Mesothelial cell of epicardium (in vitro differentiated cells): ENCODE measurements around the gene VAV3. TPM values are rescaled to one million over a fixed set of nuclear protein-coding genes. Genes with fewer than 3 reads are reported as not detected.

Experiments
- DNase-seq, 2 experiments: peaks; one replicate each; pipeline ENCODE4 v3.0.0; 2021; ENCODE audit warnings: low spot score in 2 of 2; ENCODE audit not compliant: unreplicated experiment in 2 of 2
- H3K27ac Mint-ChIP-seq: 2 replicates; pipeline ENCODE4 v1.8.0; 2021; ENCODE audit warnings: mixed read lengths
- H3K27me3 Mint-ChIP-seq: 2 replicates; pipeline ENCODE4 v1.8.0; 2021; ENCODE audit warnings: low read depth, mixed read lengths
- H3K36me3 Mint-ChIP-seq: 2 replicates; pipeline ENCODE4 v1.8.0; 2021; ENCODE audit warnings: mixed read lengths
- H3K4me1 Mint-ChIP-seq: 2 replicates; pipeline ENCODE4 v1.8.0; 2021; ENCODE audit warnings: mixed read lengths
- H3K4me3 Mint-ChIP-seq: 2 replicates; pipeline ENCODE4 v1.8.0; 2021; ENCODE audit warnings: mild to moderate bottlenecking, moderate library complexity, mixed read lengths
- H3K9me3 Mint-ChIP-seq: 2 replicates; pipeline ENCODE4 v1.8.0; 2021; ENCODE audit warnings: mixed read lengths
- total RNA-seq: library from RNA; stranded (reverse); gene quantifications from 3 replicates; pipeline ENCODE4 v1.2.1, GENCODE V29; 2021
- TF ChIP-seq, protein P1 (sequence below): fragments of 200-600 bp; sonication (generic); IDR thresholded peaks from one replicate; pipeline ENCODE4 v1.5.0; 2021; ENCODE audit warnings: antibody characterized with exemption; ENCODE audit not compliant: unreplicated experiment

VAV3 gene
- total RNA-seq, 1 donor from 2014 or later: 3.2 TPM

- no peaks in the 10 kb centered on the region for H3K4me1 Mint-ChIP-seq
Observed at GRCh38 chr1:107776900-107777663, 187.9 kb downstream of the VAV3 start.

GRCh38 chr1:107771377-107771776 is 193.6 kb downstream of the VAV3 start:
- H3K9me3 Mint-ChIP-seq: peaks cover 3% of the 10 kb centered on the region
- no peak for DNase-seq
- H3K4me1 Mint-ChIP-seq: peaks cover 2% of the 10 kb centered on the region
- H3K27me3 Mint-ChIP-seq: peaks cover 15% of the 10 kb centered on the region
- no peaks in the 10 kb centered on the region for H3K36me3 Mint-ChIP-seq
- TF ChIP-seq, protein P1, sequence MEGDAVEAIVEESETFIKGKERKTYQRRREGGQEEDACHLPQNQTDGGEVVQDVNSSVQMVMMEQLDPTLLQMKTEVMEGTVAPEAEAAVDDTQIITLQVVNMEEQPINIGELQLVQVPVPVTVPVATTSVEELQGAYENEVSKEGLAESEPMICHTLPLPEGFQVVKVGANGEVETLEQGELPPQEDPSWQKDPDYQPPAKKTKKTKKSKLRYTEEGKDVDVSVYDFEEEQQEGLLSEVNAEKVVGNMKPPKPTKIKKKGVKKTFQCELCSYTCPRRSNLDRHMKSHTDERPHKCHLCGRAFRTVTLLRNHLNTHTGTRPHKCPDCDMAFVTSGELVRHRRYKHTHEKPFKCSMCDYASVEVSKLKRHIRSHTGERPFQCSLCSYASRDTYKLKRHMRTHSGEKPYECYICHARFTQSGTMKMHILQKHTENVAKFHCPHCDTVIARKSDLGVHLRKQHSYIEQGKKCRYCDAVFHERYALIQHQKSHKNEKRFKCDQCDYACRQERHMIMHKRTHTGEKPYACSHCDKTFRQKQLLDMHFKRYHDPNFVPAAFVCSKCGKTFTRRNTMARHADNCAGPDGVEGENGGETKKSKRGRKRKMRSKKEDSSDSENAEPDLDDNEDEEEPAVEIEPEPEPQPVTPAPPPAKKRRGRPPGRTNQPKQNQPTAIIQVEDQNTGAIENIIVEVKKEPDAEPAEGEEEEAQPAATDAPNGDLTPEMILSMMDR: no peak
- H3K27ac Mint-ChIP-seq: no peak overlapping the region
- no peak overlapping the region for H3K4me3 Mint-ChIP-seq

More at GRCh38 chr1:107776900-107777663, 187.9 kb downstream of the VAV3 start:
- Mint-ChIP-seq H3K4me3 (no peak overlapping the region), H3K27me3 (peaks cover 28% of the 10 kb centered on the region), H3K27ac (no peak overlapping the region), H3K9me3 (no peaks in the 10 kb centered on the region), H3K36me3 (no peaks in the 10 kb centered on the region)
- DNase-seq: no peak
- TF ChIP-seq, protein P1: no peak

DNA sequence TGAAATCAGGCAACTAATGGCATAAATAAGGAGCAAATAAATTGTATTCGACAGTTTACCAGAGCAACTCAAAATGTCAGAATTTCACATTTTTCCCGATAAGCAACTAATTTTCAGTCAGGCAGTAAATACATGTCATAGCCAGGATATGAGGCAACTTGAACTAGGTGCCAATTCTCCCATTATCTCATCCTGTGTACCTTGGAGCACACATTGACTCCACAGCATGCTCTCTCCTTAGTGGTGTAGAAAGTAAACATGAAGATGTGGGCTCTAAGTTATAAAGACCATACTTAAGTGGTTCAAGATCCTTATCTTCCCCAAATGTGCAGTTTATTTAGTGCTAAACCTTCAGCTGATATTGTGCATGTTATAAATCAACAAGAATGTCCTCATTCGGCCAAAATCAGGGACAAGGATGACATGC is 197.8 kb downstream of the VAV3 start:
- no peak overlapping the region for H3K27ac Mint-ChIP-seq
- TF ChIP-seq, protein P1: no peak
- peaks cover 4% of the 10 kb centered on the region for H3K27me3 Mint-ChIP-seq
- no peak for DNase-seq
- H3K4me1 Mint-ChIP-seq: peaks cover 3% of the 10 kb centered on the region
- H3K4me3 Mint-ChIP-seq: no peak overlapping the region
- H3K9me3 Mint-ChIP-seq: peaks cover 3% of the 10 kb centered on the region
- no peaks in the 10 kb centered on the region for H3K36me3 Mint-ChIP-seq

DNA sequence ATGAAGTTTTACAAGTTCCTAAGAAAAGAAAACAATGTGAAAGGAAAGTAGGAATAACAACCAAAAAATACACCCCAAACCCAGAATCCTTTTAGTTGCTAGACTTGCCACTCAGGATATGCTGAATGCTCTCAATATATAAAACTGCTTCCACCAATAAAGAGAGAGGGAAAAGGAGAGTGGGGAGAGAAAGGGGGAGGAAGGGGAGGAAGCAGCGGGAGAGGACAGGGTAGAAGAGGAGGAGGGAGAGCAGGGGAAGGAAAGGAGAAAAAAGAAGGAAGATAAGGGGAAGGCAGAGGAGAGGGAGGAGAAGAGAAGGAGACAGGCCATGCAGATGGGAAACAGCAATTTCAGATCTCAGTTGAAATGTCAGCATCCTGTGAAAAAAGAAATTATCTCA is 198.4 kb downstream of the VAV3 start:
- Mint-ChIP-seq H3K9me3 (peaks cover 3% of the 10 kb centered on the region), H3K27me3 (peaks cover 4% of the 10 kb centered on the region), H3K4me1 (peaks cover 3% of the 10 kb centered on the region), H3K4me3 (no peak overlapping the region), H3K27ac (no peak overlapping the region), H3K36me3 (no peaks in the 10 kb centered on the region)
- TF ChIP-seq, protein P1: no peak
- no peak for DNase-seq

GRCh38 chr1:107762751-107763390 is 202.1 kb downstream of the VAV3 start:
- Mint-ChIP-seq H3K4me1 (peaks cover 3% of the 10 kb centered on the region), H3K9me3 (no peaks in the 10 kb centered on the region), H3K27ac (no peak overlapping the region), H3K27me3 (peaks cover 1% of the 10 kb centered on the region), H3K36me3 (no peaks in the 10 kb centered on the region), H3K4me3 (no peak overlapping the region)
- TF ChIP-seq, protein P1: no peak
- no peak for DNase-seq
